HG03565 (cell line): Measurements from ENCODE around the gene OR6X1.
A peak's percentile ranks its signal among the peaks of the same experiment; 100 is the strongest.

Source experiments
- ATAC-seq: cut with Tn5 transposase; IDR thresholded peaks from one replicate; pipeline ENCODE4 v1.9.1; 2021; ENCODE audit warnings: mild to moderate bottlenecking, moderate library complexity; ENCODE audit not compliant: unreplicated experiment

OR6X1 gene, protein sequence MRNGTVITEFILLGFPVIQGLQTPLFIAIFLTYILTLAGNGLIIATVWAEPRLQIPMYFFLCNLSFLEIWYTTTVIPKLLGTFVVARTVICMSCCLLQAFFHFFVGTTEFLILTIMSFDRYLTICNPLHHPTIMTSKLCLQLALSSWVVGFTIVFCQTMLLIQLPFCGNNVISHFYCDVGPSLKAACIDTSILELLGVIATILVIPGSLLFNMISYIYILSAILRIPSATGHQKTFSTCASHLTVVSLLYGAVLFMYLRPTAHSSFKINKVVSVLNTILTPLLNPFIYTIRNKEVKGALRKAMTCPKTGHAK

DNA sequence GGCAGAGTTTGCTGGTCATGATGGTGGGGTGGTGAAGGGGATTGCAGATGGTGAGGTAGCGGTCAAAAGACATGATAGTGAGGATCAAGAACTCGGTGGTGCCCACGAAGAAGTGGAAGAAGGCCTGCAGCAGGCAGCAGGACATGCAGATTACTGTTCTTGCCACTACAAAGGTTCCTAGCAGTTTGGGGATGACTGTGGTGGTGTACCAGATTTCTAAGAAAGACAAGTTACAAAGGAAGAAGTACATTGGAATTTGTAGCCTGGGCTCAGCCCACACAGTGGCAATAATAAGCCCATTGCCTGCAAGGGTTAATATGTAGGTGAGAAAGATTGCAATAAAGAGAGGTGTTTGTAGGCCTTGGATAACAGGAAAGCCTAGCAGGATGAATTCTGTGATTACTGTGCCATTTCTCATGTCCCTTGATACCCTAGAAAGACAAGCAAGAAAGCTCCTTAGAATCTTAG lies at the start of gene OR6X1:
Gene OR6X1, minus strand, starts transcription at position 418 of the 468 bp plus-strand sequence. Its CDS starts 0 bp downstream, at position 418.
- no peak for ATAC-seq

DNA sequence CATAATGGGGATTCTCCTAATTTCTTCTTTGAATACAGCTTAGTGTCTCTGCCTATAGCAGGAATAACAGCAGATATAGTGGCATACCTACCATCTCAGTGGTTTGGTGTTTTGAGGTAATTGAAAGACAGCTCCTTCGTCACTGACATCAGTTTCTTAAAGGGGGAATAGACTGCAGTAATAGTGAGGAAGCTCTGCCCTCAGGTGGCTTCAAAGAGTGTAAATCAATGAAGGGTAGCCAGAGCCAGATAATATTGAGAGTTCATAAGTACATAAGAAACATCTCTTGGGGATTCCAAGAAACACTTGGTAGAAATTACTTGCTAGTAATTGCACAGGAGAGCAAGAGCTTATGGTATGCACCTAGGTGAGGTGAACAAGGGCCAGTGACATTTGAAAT lies 47.4 kb upstream of the OR6X1 start:
- ATAC-seq: no peak

DNA sequence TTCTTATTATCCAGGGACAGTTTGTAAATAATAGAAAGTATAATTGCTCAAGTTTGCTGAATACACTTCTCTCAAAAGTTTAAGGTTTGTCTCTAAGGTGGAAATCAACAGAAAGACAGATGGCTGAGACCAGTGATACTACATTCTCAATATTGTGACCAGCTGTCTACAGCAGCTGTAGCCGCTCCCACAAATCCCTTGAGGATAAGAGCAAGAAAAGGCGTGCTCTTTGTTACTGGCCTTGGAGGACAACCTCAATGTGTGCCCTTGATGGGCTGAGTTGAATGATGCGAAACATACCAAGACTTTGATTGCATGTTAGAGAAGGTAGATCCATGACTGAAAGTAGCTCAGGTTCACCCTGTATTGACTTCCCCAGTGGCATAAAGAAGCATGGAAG lies 45.7 kb upstream of the OR6X1 start:
- no peak for ATAC-seq

DNA sequence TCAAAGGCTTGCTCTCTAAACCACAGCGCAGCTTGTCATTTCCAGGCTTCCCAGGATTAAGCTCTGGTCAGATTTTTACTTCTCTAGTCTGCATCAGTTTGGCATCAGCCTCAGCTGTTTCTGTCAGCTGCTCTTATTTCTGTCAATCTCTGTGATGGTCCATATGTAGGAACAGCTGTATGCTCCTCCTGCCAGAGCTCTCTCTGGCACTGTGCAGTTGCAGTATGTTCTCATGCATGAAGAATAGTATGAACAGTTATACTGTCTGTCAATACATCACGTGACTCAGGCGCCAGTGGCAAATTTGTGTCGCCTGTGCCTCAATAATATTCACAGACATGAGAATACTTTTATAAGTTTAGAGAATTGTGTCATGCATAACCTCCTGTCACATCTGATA lies 45.1 kb upstream of the OR6X1 start:
- ATAC-seq: no peak

DNA sequence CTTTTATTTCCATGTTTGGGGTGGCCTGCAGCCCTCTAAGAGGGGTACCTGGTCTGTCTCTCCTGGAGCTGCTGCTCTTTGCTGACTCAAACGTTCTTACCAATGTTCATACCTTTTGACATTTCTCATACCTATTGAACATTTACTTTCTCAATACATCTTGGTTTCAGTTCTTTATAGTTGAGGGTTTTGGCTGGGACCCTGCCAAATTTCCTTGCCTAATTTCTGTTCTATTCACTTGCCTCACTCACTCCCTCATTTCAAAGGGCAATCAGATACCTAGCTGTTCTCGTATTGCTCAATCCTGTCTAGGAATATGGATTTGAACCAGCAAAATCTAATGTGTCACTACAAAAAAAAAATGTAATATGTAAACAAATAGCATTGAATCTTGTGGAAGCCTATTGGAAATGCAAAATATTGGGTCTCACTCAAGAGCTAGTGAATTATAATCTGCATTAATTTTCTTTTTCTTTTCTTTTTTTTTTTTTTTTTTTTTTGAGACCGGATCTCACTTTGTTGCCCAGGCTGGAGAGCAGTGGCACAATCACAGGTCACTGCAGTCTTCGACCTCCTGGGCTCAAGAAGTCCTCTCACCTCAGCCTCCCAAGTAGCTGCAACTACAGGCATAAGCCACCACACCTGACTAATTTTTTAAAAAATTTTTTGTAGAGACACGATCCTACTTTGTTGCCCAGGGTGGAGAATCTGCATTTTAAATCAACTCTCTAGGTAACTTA lies 44.4 kb upstream of the OR6X1 start:
- ATAC-seq: no peak

DNA sequence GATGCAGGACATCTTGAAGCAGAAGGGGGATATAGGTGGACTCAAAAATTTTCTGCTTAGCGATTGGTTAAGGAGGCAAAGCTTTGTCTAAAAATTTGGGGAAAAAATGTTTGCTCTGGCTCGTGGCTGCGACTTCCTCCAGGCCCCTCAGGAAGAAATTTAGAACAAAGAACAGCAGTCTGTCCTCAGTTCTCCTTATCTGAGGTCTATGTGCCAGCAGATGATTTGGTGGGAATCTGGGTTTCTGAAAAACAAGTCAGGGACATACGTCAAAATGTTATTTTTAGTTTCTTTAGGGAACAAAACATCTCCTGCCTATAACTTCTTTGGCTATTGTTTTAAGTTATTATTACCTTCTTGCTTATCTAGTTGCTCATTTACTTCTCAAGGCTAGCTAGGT lies 43.8 kb upstream of the OR6X1 start:
- no peak for ATAC-seq

DNA sequence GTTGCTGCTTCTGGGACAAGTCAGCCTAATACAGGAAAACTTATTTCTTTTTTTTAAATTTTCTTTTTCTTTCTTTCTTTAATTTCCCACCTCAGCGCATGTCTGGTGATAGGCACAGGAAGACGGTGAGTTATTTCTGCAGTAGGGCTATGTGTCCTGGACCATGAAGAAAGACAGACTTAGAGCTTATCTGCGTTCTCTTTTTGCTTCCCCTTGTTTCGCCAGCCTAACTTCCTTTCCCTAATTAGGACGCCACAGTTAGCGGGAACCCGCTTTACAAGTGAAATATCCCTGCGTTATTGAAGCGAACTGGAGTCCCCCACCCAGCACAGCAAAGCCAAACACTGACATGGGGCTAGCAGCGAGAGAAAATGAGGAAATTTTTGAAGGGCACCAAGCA lies 43.2 kb upstream of the OR6X1 start:
- ATAC-seq: no peak

DNA sequence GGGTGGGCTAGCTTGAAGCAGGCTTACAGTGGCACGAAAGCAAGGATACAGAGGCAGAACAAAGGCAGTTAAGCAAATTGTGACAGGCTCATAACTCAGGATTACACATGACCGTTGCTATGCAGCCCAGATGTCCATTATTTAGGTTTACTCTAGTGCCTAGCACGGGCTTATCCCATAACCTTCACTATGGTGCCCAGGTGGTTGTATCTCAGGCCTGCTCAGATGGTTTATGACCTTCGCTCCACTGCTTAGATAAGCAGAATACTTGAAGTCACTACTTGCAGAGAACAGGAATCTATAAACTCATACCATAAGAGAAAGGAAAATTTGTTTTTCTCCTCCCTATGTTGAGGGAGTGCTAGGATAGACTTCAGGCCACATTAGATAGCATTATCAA lies 42.8 kb upstream of the OR6X1 start:
- ATAC-seq: no peak

DNA sequence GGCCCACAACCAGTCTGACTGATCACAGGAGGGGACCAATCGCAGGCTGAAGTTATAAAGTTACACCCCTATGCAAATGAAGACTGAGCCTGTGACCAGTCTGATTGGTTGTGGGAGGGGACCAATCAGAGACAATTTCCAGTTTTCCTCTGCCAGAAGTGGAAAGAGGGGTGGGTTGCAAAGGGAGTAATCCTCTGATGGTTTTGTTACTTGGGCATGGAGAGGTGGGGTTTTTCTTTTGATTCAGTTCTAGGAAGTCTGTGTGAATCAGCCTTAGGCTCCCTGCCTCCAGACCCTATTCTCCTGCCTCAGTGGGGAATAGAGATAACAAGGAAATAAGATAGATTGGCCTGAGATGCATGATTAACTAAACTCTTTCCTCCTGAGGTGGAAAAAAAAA lies 41.9 kb upstream of the OR6X1 start:
- no peak for ATAC-seq

DNA sequence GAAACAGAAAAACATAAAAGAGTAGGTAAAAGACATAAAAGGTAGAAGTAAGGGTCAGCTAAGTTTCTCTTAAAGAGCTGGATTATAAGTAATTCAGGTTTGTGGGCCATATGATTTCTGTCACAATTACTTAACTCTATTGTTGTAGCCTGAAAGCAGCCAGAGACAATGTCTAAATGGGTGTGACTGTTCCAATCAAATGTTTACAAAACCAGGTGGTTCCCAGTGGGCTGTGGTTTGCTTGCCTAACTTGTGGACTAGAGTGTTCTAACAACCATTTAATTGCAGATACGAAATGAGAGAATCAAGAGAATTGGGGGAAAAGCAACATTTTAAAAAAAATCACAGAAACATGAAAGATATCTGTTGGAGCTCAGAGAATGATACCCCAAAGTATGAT lies 29.2 kb upstream of the OR6X1 start:
- no peak for ATAC-seq

DNA sequence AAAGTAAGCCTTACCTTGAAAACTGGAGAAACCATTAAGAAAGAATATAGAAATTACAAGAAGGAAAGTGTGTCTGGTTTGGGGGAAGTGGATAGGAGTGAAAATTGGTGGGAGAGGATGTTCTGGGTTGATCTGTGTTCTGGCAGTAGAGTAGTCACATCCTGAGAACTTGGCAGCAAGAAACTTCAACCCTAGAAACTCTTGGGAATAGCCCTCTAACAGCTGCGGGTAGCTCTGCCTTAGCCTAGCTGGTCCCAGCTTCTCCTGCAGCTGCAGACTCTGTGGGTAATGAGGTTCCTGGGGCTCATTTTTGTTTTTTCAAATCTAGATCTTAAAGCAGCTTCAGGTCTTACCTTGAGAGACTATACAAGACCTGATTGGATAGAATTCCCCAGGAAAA lies 24.2 kb upstream of the OR6X1 start:
- ATAC-seq: no peak

DNA sequence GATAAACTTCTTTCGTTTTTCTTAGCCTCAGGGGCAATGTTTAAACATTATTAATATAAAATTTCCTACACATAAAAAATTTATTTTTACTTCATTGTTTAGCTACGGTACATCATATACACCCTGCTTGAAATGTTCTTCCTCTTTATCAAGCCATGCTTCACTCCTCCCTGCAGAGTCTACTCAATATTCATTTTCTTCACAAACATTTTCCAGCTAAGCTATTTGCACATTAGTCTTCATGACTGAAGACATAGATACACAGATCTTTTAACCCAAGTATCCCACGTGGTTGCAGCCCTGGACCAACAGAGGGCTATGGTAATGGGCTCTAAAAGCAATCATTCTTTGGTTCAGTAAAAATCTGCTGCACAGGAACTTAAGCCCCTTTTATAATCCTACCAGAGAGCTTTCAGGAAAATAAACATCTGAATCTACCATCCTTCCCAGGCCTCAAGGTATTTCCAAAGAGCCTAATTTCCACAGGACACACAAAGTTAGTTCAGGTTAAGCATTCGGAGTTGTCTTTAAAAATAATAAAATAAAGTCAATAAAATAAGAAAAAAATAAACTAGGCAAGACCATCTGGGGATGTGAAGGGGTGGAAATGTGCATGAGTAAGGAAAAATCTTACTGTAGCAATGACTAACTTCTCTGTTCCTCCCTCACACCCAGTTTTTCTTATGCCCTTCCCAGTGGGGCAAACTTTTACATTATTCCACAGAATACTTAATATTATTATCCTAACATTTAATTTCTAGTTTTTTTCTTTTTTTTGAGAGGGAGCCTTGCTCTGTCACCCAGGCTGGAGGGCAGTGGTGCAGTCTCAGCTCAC lies 21.6 kb upstream of the OR6X1 start:
- ATAC-seq: no peak

DNA sequence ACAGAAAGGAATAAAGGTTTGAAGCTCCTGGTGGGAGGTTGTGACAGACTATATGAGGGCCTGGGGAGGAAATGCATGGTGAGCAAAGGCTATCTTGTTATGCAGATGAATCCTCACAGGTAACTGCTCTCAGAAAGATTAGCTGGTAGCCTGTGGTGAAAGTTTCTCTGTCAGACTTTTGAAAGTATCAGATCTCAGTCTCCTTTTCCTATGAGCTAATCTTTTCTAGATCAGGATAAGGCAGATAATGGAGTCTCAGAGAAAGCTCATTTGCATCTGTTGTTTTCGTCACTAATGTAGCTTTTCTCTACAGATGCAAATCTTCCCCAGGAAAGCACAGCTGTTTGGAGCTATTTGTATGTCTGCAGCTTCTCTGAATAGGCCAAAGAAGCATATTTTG lies 21.0 kb upstream of the OR6X1 start:
- ATAC-seq: no peak

DNA sequence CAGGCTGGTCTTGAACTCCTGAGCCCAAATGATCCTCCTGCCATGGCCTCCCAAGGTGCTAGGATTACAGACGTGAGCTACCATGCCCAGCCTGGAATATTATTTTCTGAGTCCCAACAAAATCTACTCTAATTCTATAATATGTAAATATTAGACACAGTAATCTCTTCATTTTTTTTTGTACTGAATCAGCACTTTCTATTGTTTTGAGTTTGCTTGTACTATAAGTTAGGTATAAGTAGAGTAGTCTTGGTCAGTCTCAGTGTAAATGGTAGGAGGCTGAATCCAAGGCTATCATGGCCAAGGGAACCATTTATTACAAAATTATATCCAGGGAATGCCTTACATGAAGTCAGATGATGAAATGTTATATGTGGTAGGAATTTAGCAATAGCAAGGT lies 19.6 kb upstream of the OR6X1 start:
- no peak for ATAC-seq

DNA sequence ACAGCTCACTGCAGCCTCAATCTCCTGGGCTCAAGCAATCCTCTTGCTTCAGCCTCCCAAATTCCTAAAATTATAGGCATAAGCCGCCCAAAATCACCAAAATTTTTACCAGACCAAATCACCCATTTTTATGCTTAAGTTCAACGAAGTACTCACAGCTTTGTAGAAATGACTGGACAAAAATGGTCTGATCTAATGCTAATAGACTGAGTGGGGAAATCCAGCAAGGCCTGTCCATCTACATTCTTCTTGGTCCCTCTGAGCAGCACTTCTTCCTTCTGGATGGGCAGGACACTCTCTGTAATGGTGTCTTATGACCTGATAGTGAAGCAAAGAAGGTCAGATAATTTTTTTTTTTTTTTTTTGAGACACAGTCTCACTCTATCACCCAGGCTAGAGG lies 18.7 kb upstream of the OR6X1 start:
- no peak for ATAC-seq

DNA sequence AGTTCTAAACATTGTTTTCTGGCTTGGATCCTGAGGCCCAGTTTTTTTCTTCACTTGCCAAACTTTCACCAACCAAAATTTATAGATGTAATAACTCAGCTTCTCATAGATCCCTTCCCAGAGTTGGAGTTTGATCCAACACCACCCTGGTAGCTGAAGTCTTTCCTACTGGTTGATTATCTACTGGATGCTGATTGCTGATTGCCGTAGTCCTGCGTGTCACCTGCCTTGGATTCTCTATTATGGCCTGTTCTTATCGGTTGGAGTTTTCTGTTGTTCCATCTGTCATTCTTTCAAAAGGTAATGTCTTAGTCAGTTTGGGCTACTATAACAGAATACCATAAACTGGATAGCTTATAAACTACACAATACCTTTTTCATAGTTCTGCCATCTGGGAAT lies 17.3 kb upstream of the OR6X1 start:
- no peak for ATAC-seq

DNA sequence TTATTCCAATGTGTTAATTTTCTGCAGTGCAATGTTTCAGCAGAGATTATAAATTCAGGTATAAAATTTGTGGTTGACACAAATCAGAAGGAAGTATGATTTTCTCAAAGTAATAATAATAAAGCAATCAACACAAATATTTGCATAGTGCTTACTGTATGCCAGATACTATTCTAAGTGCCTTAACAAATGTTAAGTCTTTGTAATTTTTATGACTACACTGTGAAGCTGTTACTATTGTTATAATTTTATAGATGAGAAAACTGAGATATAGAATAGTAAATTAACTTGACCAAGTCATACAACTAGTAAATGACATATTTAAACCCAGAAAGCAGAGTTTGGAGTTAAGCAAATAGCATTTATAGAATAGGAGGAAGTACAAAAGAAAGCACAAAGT lies 16.4 kb upstream of the OR6X1 start:
- no peak for ATAC-seq

DNA sequence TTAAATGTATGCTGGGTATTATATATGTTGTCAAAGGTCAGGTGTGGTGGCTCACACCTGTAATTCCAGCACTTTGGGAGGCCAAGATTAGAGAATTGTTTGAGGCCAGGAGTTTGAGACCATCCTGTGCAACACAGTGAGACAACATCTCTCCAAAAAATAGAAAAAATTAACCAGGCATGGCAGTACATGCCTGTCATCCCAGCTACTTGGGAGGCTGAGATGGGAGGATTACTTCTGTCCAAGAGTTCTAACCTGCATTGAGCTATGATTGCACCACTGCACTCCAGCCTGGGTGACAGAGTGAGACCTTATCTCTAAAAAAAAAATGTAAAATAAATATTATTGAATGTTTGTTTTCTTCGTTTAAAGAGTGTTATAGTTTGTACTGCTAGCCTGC lies 11.3 kb upstream of the OR6X1 start:
- no peak for ATAC-seq

DNA sequence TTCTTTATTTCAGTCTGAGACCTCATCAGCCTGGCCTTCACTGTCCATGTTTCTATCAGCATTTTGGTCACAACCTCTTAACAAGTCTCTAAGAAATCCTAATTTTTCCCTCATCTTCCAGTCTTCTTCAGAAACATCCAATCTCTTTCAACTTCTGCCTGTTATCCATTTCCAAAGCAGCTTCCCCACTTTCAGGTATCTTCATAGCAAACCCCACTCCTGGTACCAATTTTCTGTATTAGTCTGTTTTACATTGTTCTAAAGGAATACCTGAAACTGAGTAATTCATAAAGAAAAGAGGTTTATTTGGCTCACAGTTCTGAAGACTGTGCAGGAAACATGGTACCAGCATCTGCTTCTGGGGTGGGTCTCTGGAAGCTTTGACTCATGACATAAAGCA lies 8.1 kb upstream of the OR6X1 start:
- ATAC-seq: no peak

DNA sequence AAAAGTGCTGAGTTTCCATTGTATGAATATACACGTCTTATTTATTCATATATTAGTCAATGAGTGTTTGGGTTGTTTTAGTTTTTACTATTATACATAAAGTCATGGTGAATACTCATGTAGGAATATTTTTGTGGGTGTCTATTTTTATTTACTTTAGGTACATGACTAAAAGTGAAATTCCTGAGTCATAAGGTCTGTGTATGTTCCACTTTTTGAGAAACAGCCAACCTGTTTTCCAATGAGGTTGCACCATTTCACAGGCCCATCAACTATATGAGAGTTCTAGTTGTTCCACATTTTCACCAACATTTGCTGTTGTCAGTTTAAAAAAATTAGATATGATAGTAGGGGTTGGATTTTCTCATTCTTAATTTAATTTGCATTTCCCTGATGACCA lies 6.6 kb upstream of the OR6X1 start:
- ATAC-seq: peak; percentile 73

DNA sequence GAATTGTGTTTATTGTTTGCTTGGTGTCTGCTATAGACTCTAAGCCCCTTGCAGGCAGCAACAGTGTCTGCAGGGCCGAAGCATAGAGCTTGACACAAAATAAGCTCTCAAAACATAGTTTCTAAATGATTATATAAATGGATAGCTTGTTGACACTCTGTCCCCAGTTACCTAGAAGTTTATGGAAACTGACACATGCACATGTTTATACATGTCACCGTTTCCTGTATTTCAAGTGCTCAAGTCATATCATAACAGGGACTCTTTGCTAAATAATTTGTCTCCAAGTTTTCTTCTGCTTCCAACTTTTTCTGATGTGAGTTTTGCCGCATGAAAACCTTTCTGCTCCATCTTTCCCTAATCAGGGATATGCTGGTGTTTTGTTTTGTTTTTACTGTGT lies 3.7 kb upstream of the OR6X1 start:
- ATAC-seq: no peak

DNA sequence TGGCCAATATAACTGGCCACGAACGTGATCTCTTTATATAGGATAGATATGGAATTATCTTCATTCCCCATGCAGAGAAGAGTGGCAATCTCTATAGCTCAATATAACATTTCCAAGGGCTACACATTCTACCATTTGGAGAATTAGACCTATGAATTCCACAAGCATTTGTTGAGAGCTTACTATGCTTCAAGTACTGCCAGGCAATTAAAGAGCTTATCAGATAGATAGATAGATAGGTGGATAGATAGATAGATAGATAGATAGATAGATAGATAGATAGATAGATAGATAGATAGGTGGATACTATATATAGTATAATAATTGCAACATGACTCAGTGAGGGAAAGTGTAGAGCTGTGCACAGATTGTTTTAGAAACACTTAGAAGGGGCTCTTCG lies 1.5 kb upstream of the OR6X1 start:
- no peak for ATAC-seq
